CD4-positive, alpha-beta T cell treated with Interferon gamma for 1 hour (primary cell): ENCODE data around the gene ACOT7.

ENCODE experiments used
- DNase-seq: peaks from one replicate; pipeline ENCODE4 v3.0.0-alpha.2; 2020

ACOT7 gene

GRCh38 chr1:6307099-6307498 lies 86.5 kb downstream of the ACOT7 start:
- DNase-seq: no peak

- DNase-seq: no peak
Measured at GRCh38 chr1:6303397-6304012, 90.1 kb downstream of the ACOT7 start.

GRCh38 chr1:6302568-6302967 lies 91.0 kb downstream of the ACOT7 start:
- DNase-seq: no peak

GRCh38 chr1:6301526-6301925 lies 92.0 kb downstream of the ACOT7 start:
- no peak for DNase-seq

- DNase-seq: no peak
Measured at GRCh38 chr1:6300342-6301048, 93.1 kb downstream of the ACOT7 start.

GRCh38 chr1:6299557-6300165 lies 93.9 kb downstream of the ACOT7 start:
- no peak for DNase-seq

- DNase-seq: no peak
Measured at GRCh38 chr1:6298940-6299465, 94.6 kb downstream of the ACOT7 start.

- no peak for DNase-seq
Measured at GRCh38 chr1:6298530-6298929, 95.0 kb downstream of the ACOT7 start.

- no peak for DNase-seq
Measured at GRCh38 chr1:6295910-6296309, 97.7 kb downstream of the ACOT7 start.

- DNase-seq: no peak
Measured at GRCh38 chr1:6294890-6295556, 98.5 kb downstream of the ACOT7 start.

- no peak for DNase-seq
Measured at GRCh38 chr1:6294080-6294889, 99.3 kb downstream of the ACOT7 start.

GRCh38 chr1:6292102-6292501 lies 101.5 kb downstream of the ACOT7 start:
- no peak for DNase-seq

- DNase-seq: no peak
Measured at GRCh38 chr1:6288665-6289064, 104.9 kb downstream of the ACOT7 start.

- DNase-seq: no peak
Measured at GRCh38 chr1:6288026-6288425, 105.5 kb downstream of the ACOT7 start.

- no peak for DNase-seq
Measured at GRCh38 chr1:6287431-6287886, 106.1 kb downstream of the ACOT7 start.

- no peak for DNase-seq
Measured at GRCh38 chr1:6287029-6287428, 106.5 kb downstream of the ACOT7 start.

- DNase-seq: no peak
Measured at GRCh38 chr1:6286266-6286665, 107.3 kb downstream of the ACOT7 start.

- DNase-seq: no peak
Measured at GRCh38 chr1:6285336-6285735, 108.2 kb downstream of the ACOT7 start.

GRCh38 chr1:6282577-6283270 lies 110.8 kb downstream of the ACOT7 start:
- no peak for DNase-seq

GRCh38 chr1:6281511-6282402 lies 111.8 kb downstream of the ACOT7 start:
- no peak for DNase-seq
